Left lung (tissue), 10 donors: ENCODE results near the gene EREG. TPM values are rescaled to one million over a fixed set of nuclear protein-coding genes. Genes with fewer than 3 reads are reported as not detected.
"Not testable (repeated sequence)": the region's sequence is repeated elsewhere in the genome, so short reads cannot be mapped to it uniquely, and the experiment has no call there.

ENCODE experiments used
- ATAC-seq: fragments of 200-7000 bp; cut with Tn5 transposase; one replicate; pipeline ENCODE4 v1.9.1; 2020; ENCODE audit warnings: moderate library complexity
- DNase-seq, 4 donors: peaks; one replicate each; pipeline ENCODE4 v3.0.0-alpha.2; 2013 to 2020
- H3K27ac ChIP-seq, 2 donors: fragments of 200-600 bp; sonication (generic) in 1 of 2; one replicate each; pipeline versions ENCODE4 v1.5.0 to v1.8.0; 2020 to 2021
- H3K27me3 ChIP-seq, 2 donors: fragments of 200-600 bp; sonication (generic) in 1 of 2; one replicate each; pipeline versions ENCODE4 v1.5.0 to v1.8.0; 2020 to 2021
- H3K36me3 ChIP-seq, 2 donors: fragments of 200-600 bp; sonication (generic) in 1 of 2; one replicate each; pipeline versions ENCODE4 v1.5.0 to v1.8.0; 2020 to 2021
- H3K4me1 ChIP-seq, 2 donors: fragments of 200-600 bp; one replicate each; pipeline ENCODE4 v1.8.0; 2021
- H3K4me3 ChIP-seq, 2 donors: fragments of 200-600 bp; sonication (generic) in 1 of 2; one replicate each; pipeline versions ENCODE4 v1.5.0 to v1.8.0; 2020 to 2021; ENCODE audit warnings: mild to moderate bottlenecking in 1 of 2
- H3K9me3 ChIP-seq, 2 donors: fragments of 200-600 bp; sonication (generic) in 1 of 2; one replicate each; pipeline versions ENCODE4 v1.5.0 to v1.8.0; 2020 to 2021
- intact Hi-C, 2 donors: fragments of 100-400 bp; cut with DNase I; formaldehyde crosslinking; loops; one replicate each; pipeline versions ENCODE4 v1.11.2 to v1.14.2; 2022
- polyA plus RNA-seq, 6 donors: library from polyadenylated mRNA; unstranded; fragments of 120-200 nt; gene quantifications; one replicate each; pipeline ENCODE4 v1.2.1, GENCODE V29; 2013; ENCODE audit not compliant: insufficient read length in 6 of 6
- total RNA-seq, 2 donors: library from RNA; stranded (reverse); fragmentation: NEBNext Ultra II Directional; extraction: Animal tissue kit (Norgen Biotek cat#: 25700); gene quantifications; one replicate each; pipeline ENCODE4 v1.2.1, GENCODE V29; 2021
- TF ChIP-seq, protein P1 (sequence below), 2 donors: fragments of 200-600 bp; sonication (generic) in 1 of 2; IDR thresholded peaks; one replicate each; pipeline versions ENCODE4 v1.5.0 to v1.8.0; 2021; ENCODE audit warnings: antibody characterized with exemption in 2 of 2
- donor health status: DM: no; HTN: yes; CAD: no.
- donor health status: DM: no; HTN: no; CAD: no.

The EREG gene
- total and polyA plus RNA-seq, 8 donors, result 0.14 to 3.6 (median 0.28) TPM

DNA sequence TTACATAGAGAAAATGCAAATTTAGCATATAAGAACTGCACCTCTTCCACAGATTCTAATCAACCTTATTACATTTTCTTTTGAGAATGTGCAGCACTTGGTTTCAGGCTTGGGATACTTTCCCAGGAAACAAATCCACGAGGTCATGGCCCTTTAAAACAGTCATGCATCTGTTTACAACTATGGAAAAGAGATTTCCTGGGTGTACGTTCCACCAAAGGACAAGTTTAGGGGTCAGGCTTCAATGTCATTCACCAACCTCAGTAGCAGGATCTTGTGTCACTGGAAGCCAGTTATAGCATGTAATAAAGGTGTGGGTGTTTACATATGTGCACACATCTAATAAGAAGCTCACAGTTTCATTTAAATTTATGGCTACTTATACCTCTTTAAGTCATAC, 30.7 kb downstream of the EREG start:
- Histone ChIP-seq H3K36me3 (no peaks in the 10 kb centered on the region), H3K4me3 (no peak overlapping the region), H3K9me3 (no peaks in the 10 kb centered on the region), H3K27me3 (no peaks in the 10 kb centered on the region), H3K27ac (no peak overlapping the region), H3K4me1 (no peaks in the 10 kb centered on the region)
- no peak for ATAC-seq
- no peak for DNase-seq
- TF ChIP-seq, protein P1, sequence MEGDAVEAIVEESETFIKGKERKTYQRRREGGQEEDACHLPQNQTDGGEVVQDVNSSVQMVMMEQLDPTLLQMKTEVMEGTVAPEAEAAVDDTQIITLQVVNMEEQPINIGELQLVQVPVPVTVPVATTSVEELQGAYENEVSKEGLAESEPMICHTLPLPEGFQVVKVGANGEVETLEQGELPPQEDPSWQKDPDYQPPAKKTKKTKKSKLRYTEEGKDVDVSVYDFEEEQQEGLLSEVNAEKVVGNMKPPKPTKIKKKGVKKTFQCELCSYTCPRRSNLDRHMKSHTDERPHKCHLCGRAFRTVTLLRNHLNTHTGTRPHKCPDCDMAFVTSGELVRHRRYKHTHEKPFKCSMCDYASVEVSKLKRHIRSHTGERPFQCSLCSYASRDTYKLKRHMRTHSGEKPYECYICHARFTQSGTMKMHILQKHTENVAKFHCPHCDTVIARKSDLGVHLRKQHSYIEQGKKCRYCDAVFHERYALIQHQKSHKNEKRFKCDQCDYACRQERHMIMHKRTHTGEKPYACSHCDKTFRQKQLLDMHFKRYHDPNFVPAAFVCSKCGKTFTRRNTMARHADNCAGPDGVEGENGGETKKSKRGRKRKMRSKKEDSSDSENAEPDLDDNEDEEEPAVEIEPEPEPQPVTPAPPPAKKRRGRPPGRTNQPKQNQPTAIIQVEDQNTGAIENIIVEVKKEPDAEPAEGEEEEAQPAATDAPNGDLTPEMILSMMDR (IDR thresholded peaks at IDR 0.05), result no peak
- intact Hi-C loops, result no loop called here

DNA sequence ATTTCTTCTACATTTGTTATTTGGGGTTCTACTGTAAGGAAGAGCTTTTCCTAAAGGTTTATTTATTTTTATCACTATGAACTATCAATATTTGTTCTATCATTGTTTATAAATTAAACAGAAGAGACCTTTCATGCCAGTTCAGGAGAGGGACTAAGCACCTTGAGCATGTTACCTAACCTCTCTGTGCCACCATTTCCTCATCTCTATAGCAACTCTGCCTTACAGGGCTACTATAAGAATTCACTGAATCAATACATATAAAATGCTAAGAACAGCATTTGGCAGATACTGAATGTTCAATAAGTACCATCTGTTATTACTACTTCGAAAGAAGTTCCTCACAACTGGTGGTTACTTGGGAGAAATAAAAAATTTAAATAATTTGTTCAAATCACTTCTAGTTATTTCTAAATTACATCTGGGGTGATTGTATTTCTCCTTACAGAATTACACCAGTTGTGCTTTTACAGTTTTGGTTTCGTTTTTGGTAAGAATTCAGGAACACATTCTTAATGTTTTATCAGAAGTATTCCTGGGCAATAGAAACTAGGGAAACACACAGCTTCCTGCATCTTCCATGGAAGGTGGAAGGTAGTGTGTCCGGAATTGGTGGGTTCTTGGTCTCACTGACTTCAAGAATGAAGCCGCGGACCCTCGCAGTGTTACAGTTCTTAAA, 32.9 kb downstream of the EREG start:
- no peak for DNase-seq
- H3K36me3 ChIP-seq, result no peaks in the 10 kb centered on the region
- intact Hi-C loops, result no loop called here
- peak overlapping the region; percentile 15 to 36 for H3K4me3 ChIP-seq
- ATAC-seq, result peak; percentile 46
- no peaks in the 10 kb centered on the region for H3K27me3 ChIP-seq
- no peaks in the 10 kb centered on the region for H3K4me1 ChIP-seq
- H3K27ac ChIP-seq, result peak overlapping the region in 1 of 2 donors; percentile 13
- H3K9me3 ChIP-seq, result no peaks in the 10 kb centered on the region
- TF ChIP-seq, protein P1 (IDR thresholded peaks at IDR 0.05), result no peak

DNA sequence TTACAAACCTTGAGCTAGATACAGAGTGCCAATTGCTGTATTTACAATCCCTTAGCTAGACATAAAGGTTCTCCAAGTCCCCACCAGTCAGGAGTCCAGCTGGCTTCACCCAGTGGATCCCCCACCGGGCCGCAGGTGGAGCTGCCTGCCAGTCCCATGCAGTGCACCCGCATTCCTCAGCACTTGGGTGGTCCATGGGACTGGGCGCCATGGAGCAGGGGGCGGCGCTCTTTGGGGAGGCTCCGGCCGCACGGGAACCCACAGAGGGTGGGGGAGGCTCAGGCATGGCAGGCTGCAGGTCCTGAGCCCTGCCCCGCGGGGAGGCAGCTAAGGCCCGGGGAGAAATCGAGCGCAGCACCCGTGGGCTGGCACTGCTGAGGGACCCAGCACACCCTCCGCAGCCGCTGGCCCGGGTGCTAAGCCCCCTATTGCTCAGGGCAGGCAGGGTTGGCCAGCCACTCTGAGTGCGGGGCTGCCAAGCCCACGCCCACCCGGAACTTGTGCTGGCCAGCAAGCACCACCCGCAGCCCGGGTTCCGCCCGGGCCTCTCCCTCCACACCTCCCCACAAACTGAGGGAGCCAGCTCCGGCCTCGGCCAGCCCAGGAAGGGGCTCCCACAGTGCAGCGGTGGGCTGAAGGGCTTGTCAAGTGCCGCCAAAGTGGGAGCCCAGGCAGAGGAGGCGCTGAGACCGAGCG, 34.1 kb downstream of the EREG start:
- H3K27ac ChIP-seq, intact Hi-C loops: not testable (repeated sequence)
- H3K4me3 ChIP-seq, result peak overlapping the region in 1 of 2 donors; percentile 36

DNA sequence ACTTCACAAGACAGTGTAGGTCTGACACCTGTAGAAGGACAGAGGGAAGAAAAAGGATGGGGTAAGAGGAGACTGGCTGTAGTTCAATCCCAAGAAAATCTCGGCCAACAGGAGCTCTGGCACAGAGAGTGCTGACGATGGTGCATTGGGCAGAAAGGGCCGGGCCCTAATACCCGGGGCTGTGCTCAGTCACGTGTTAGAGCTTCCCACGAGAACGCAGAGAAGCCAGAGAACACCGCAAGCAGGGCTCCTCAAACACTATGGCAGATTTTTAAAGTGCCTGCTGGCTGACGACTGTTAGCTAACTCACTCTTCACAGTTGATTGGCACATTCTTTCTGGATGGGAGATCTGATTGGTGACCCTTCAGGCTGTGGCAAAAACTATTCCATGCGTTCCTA, 35.5 kb downstream of the EREG start:
- TF ChIP-seq, protein P1 (IDR thresholded peaks at IDR 0.05), result no peak
- intact Hi-C loops, result no loop called here
- Histone ChIP-seq H3K27me3 (no peaks in the 10 kb centered on the region), H3K36me3 (no peaks in the 10 kb centered on the region), H3K4me1 (no peaks in the 10 kb centered on the region), H3K9me3 (no peaks in the 10 kb centered on the region), H3K27ac (no peak overlapping the region), H3K4me3 (no peak overlapping the region)
- no peak for ATAC-seq
- no peak for DNase-seq

More for the DNA sequence above, 34.1 kb downstream of the EREG start:
- H3K9me3 ChIP-seq, ATAC-seq, H3K27me3 ChIP-seq, H3K36me3 ChIP-seq, H3K4me1 ChIP-seq: not testable (repeated sequence)
- DNase-seq, result peak in 1 of 4 donors; percentile 72

DNA sequence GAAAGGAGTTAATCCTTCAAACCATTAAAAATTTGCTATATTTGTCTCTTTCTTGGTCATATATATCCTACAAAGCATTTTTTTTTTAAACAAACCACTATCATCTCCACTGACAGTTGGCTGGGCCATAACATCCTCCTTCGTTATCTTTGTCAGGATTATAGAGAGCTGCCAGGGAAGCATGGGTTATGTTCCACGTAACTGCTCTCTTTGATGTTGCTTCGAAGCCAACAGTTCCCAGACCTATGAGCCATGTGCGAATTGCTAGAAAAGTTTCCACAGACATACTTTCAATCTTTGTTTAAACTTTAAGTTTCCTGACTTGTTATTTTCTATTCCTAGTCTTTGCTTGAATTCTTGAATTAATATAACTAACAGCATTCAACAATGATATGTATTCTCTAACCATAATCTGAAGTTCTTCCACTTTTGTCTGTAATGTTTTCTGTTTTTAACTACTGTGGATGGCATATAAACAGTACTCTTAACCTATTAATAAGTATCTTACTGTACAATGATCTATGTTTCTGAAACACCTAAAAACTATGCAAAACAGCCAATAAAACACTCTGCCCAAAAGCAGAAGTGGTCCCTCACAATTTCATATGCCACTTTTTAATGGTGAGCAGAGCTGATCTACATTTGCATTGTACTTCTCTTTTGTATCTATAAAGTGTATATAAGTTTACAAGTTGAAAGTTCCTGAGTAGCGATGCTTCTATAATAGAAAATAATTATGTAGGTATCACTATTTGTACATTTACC, 37.9 kb downstream of the EREG start:
- H3K4me1 ChIP-seq, result no peaks in the 10 kb centered on the region
- no peak overlapping the region for H3K27ac ChIP-seq
- TF ChIP-seq, protein P1 (IDR thresholded peaks at IDR 0.05), result no peak
- no peak overlapping the region for H3K4me3 ChIP-seq
- DNase-seq (no peak), ATAC-seq (no peak)
- H3K27me3 ChIP-seq, result no peaks in the 10 kb centered on the region
- no peaks in the 10 kb centered on the region for H3K9me3 ChIP-seq
- H3K36me3 ChIP-seq, result no peaks in the 10 kb centered on the region
- intact Hi-C loops, result no loop called here
